ENCODE data around the gene KRTAP10-1.

DNA sequence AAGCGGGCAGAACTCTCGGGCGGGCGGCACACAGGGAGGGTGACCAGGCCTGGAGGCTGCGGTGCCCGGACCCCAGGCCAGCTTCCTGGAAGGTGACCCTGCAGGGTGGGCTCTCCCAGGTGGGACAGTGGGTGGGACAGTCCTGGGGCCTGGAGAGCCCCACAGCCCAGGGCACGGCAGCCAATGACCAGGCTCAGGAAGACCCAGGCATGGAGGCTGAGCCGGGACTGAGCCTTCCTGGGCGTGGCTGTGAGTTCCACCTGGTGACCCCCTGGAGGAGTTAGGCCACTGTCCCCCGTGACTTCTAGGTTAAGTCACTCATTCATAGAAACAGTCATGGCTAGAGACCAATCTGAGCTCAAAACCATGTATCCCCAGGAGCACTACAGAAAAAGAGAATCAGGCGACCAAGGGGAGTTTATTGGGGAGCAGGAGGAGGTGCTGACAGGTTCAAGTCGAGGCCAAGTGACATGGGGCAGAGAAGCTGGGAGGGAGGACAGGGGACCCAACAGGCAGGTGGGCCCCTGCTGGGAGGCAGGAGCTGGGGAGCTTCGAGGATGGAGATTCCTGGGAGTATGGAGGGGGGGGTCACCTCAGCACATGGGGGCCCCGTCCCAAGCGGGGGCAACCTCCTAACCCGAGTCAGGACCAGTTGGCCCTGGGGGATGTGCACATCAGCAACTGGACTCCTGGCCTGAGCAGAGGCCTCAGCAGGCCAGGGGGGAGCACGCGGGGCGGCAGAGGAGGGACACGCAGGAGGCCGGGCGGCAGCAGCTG is 39.2 kb upstream of the KRTAP10-1 start:
- TF ChIP-seq, protein P1, sequence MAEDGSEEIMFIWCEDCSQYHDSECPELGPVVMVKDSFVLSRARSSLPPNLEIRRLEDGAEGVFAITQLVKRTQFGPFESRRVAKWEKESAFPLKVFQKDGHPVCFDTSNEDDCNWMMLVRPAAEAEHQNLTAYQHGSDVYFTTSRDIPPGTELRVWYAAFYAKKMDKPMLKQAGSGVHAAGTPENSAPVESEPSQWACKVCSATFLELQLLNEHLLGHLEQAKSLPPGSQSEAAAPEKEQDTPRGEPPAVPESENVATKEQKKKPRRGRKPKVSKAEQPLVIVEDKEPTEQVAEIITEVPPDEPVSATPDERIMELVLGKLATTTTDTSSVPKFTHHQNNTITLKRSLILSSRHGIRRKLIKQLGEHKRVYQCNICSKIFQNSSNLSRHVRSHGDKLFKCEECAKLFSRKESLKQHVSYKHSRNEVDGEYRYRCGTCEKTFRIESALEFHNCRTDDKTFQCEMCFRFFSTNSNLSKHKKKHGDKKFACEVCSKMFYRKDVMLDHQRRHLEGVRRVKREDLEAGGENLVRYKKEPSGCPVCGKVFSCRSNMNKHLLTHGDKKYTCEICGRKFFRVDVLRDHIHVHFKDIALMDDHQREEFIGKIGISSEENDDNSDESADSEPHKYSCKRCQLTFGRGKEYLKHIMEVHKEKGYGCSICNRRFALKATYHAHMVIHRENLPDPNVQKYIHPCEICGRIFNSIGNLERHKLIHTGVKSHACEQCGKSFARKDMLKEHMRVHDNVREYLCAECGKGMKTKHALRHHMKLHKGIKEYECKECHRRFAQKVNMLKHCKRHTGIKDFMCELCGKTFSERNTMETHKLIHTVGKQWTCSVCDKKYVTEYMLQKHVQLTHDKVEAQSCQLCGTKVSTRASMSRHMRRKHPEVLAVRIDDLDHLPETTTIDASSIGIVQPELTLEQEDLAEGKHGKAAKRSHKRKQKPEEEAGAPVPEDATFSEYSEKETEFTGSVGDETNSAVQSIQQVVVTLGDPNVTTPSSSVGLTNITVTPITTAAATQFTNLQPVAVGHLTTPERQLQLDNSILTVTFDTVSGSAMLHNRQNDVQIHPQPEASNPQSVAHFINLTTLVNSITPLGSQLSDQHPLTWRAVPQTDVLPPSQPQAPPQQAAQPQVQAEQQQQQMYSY (CRISPR knock-in tag; IDR thresholded peaks at IDR 0.05), result no peak
- no peak for TF ChIP-seq ZNF367 (CRISPR knock-in tag; IDR thresholded peaks at IDR 0.05; ENCODE audit: borderline replicate concordance)
- TF ChIP-seq POLR2A (IDR thresholded peaks at IDR 0.05; ENCODE audit: insufficient read depth in 1 of 2, low read depth in 2 of 2, low read length in 2 of 2), result no peak
- TF ChIP-seq TERF1 (CRISPR knock-in tag; IDR thresholded peaks at IDR 0.05), result no peak
- TF ChIP-seq CREB1 (IDR thresholded peaks at IDR 0.05), result no peak
- TF ChIP-seq CREB1 (CRISPR knock-in tag; IDR thresholded peaks at IDR 0.05), result no peak
- no peak for TF ChIP-seq NR2F2 (IDR thresholded peaks at IDR 0.05; ENCODE audit: borderline replicate concordance, low read depth)
- no peak for TF ChIP-seq JARID2 (CRISPR knock-in tag; IDR thresholded peaks at IDR 0.05; ENCODE audit: insufficient replicate concordance)
- TF ChIP-seq CTCF (CRISPR knock-in tag; IDR thresholded peaks at IDR 0.05), result no peak
- no peak for TF ChIP-seq RAD21 (CRISPR knock-in tag; IDR thresholded peaks at IDR 0.05)
- TF ChIP-seq ZNF747 (CRISPR knock-in tag; IDR thresholded peaks at IDR 0.05; ENCODE audit: borderline replicate concordance), result no peak
- TF ChIP-seq ZBTB49 (CRISPR knock-in tag; IDR thresholded peaks at IDR 0.05; ENCODE audit: borderline replicate concordance), result no peak
- no peak for TF ChIP-seq RXRA (CRISPR knock-in tag; IDR thresholded peaks at IDR 0.05)

Measured in HepG2 (cell line).